ENCODE data around the gene TBC1D17.

DNA sequence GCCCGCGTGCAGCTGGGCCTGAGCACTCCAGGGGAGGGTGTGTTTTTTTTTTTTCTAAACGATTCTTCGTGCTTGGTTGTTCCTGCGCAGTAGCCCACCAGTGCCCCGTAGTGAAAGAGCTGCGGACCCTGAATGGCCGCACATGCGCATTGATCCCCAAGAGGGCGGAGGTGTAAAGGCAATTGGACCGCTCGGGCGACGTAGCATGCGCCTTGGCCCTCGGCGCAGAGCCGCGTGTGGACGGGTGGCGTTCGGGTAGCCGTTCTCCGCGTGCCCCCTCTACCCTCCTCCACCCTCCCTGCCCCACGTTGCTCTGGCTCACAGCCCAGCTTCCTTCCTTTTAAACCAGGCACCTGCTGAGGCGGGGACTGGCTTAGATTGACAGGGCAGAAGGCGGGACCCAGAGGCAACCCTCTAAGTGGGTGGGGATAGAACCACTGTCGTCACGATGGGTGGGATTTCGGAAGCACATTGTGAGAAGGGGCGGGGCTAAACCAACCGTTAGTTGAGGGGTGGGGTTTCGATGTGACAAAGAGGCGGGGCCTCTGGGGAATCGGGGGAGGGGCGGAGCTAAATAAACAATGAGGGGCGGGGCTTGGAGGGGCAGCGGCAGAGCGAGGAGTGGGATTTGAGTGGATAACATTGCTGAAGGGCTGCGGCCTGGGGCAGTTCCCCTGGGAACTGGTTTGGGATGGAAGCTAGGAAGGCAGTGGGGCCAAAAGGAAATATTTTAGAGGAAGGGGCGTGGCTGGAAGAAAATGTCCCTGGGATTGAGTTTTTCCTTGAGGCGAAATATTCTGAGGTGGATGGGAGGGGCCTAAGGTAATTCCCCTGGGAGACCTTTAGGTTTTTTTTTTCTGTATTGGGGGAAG, 52.3 kb downstream of the TBC1D17 start:
- no peak for TF ChIP-seq EP300 (IDR thresholded peaks at IDR 0.05)
- TF ChIP-seq POLR2A (IDR thresholded peaks at IDR 0.05), result peak; percentile 47 to 64
- peak in 1 of 4 experiments; percentile 38 for TF ChIP-seq CTCF (IDR thresholded peaks at IDR 0.05)
- TF ChIP-seq POLR2AphosphoS5 (IDR thresholded peaks at IDR 0.05), result peak; percentile 74
